ENCODE results near the gene SLITRK2.

- TF ChIP-seq, protein P1, sequence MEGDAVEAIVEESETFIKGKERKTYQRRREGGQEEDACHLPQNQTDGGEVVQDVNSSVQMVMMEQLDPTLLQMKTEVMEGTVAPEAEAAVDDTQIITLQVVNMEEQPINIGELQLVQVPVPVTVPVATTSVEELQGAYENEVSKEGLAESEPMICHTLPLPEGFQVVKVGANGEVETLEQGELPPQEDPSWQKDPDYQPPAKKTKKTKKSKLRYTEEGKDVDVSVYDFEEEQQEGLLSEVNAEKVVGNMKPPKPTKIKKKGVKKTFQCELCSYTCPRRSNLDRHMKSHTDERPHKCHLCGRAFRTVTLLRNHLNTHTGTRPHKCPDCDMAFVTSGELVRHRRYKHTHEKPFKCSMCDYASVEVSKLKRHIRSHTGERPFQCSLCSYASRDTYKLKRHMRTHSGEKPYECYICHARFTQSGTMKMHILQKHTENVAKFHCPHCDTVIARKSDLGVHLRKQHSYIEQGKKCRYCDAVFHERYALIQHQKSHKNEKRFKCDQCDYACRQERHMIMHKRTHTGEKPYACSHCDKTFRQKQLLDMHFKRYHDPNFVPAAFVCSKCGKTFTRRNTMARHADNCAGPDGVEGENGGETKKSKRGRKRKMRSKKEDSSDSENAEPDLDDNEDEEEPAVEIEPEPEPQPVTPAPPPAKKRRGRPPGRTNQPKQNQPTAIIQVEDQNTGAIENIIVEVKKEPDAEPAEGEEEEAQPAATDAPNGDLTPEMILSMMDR (IDR thresholded peaks at IDR 0.05) = no peak
- no peak for TF ChIP-seq POLR2A (IDR thresholded peaks at IDR 0.05)
Observed at GRCh38 chrX:145816601-145817315, 871 bp upstream of the SLITRK2 start.
